Measurements from ENCODE around the gene SYTL2.

SYTL2 gene

DNA sequence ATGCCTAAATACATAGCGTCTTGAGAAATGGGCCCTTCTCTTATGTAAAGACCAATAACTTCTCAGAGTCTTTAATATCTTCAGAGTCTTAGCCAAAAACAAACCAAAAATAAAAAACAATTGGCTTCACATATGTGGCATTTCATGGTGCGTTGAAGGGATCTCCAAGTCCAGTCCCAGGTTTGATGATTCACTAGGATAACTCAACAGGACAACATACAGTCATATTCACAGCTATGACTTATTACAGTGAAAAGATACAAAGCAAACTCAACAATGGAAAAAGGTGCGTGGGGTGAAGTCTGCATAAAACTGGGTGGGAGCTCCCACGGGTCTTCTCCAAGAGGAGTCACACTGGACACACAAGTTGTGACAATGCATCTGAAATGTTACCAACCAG is 12.6 kb downstream of the SYTL2 start:
- no peak for TF ChIP-seq CTCF (IDR thresholded peaks at IDR 0.05)

- TF ChIP-seq CTCF (IDR thresholded peaks at IDR 0.05): no peak
Observed at GRCh38 chr11:85795712-85796487, 15.0 kb downstream of the SYTL2 start.

- no peak for TF ChIP-seq CTCF (IDR thresholded peaks at IDR 0.05)
Observed at GRCh38 chr11:85791409-85791990, 19.4 kb downstream of the SYTL2 start.

GRCh38 chr11:85787809-85788760 is 22.9 kb downstream of the SYTL2 start:
- TF ChIP-seq CTCF (IDR thresholded peaks at IDR 0.05): no peak

GRCh38 chr11:85787168-85787567 is 23.8 kb downstream of the SYTL2 start:
- TF ChIP-seq CTCF (IDR thresholded peaks at IDR 0.05): no peak

GRCh38 chr11:85784480-85785265 is 26.3 kb downstream of the SYTL2 start:
- no peak for TF ChIP-seq CTCF (IDR thresholded peaks at IDR 0.05)

DNA sequence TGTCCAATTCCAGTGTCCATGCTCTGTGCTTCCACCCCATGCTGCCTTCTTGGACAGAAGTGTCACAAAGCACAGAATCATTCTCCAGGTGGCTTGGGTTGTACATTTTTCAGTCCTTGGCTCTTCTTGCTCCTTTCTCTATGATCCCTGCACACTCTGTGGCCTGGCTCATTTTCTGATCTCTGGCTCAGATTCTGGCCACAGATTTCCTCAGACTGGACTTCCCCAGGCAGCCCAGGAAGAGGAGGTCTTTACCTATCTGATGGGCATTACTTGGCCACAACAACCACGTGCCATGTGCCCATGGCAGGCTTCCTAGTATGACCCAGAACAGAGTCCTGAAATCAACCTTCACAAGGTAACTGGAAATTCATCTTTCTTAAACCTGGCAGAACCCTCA is 27.2 kb downstream of the SYTL2 start:
- no peak for TF ChIP-seq CTCF (IDR thresholded peaks at IDR 0.05)

Data from LNCAP (cell line).